ENCODE measurements around the gene RASSF5. TPM values are rescaled to one million over a fixed set of nuclear protein-coding genes. Genes with fewer than 3 reads are reported as not detected.

The RASSF5 gene
- total and polyA plus RNA-seq, 9 of the 15 experiments (the other 6 are each of a cell fraction or from before 2014, with no cell fraction given), result 6.1 to 41.0 (median 25.2) TPM

DNA sequence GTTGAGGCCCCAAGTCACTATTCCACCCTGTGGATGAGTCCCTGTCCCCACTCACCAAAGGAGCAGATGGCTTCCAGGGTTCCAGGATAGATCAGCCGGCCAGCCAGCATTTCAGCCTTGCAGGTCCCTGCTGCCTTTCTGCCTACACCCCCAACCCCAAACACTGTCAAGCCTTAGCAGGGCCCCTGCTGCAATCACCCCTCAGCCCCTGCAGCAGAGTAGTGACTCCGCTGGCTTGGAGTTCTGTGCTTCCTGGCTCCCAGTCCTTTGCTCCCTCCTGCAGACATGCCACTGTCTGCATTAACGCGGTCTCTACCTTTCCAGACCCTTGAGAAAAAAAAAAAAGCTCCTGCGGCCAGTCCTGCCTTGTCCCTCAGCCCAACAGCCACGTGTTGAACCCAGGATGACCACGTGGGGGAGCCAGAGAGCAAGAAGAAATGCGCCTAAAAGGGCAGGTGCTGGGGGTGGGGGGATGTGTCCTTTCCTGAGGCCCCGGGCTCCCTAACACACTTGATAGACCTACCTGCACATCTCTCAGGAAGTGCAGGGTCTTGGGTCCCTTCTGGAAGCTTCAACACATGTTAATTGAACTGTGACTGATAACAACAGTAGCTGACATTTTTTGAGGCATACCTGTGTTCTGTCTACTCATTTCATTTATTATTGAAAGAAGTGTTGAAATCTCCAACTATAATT, 37.4 kb downstream of the RASSF5 start (continued):
- TF ChIP-seq, protein P1, sequence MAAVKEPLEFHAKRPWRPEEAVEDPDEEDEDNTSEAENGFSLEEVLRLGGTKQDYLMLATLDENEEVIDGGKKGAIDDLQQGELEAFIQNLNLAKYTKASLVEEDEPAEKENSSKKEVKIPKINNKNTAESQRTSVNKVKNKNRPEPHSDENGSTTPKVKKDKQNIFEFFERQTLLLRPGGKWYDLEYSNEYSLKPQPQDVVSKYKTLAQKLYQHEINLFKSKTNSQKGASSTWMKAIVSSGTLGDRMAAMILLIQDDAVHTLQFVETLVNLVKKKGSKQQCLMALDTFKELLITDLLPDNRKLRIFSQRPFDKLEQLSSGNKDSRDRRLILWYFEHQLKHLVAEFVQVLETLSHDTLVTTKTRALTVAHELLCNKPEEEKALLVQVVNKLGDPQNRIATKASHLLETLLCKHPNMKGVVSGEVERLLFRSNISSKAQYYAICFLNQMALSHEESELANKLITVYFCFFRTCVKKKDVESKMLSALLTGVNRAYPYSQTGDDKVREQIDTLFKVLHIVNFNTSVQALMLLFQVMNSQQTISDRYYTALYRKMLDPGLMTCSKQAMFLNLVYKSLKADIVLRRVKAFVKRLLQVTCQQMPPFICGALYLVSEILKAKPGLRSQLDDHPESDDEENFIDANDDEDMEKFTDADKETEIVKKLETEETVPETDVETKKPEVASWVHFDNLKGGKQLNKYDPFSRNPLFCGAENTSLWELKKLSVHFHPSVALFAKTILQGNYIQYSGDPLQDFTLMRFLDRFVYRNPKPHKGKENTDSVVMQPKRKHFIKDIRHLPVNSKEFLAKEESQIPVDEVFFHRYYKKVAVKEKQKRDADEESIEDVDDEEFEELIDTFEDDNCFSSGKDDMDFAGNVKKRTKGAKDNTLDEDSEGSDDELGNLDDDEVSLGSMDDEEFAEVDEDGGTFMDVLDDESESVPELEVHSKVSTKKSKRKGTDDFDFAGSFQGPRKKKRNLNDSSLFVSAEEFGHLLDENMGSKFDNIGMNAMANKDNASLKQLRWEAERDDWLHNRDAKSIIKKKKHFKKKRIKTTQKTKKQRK (IDR thresholded peaks at IDR 0.05; ENCODE audit: borderline replicate concordance, low read depth, low read length), result no peak
- TF ChIP-seq SIN3A (IDR thresholded peaks at IDR 0.05; ENCODE audit: borderline replicate concordance in 2 of 2, control insufficient read depth in 1 of 2, low read depth in 2 of 2, low read length in 2 of 2) (no peak), ZC3H4 (CRISPR knock-in tag; IDR thresholded peaks at IDR 0.05; ENCODE audit: borderline replicate concordance) (no peak), MTA3 (IDR thresholded peaks at IDR 0.05; ENCODE audit: borderline replicate concordance) (no peak), ATF1 (CRISPR knock-in tag; IDR thresholded peaks at IDR 0.05) (no peak), ATF1 (tag; IDR thresholded peaks at IDR 0.05) (peak; percentile 52), TAL1 (IDR thresholded peaks at IDR 0.05) (no peak; the same call in 1 of the 2 replicates), SRSF1 (IDR thresholded peaks at IDR 0.05; ENCODE audit: low read depth, low read length) (no peak), SUPT5H (IDR thresholded peaks at IDR 0.05) (no peak), ZNF165 (CRISPR knock-in tag; IDR thresholded peaks at IDR 0.05; ENCODE audit: borderline replicate concordance) (no peak), ELF4 (CRISPR knock-in tag; IDR thresholded peaks at IDR 0.05) (0 out of 2 replicates have a peak, but pooled peaks have one; percentile 40), BCOR (IDR thresholded peaks at IDR 0.05) (no peak), XRCC5 (IDR thresholded peaks at IDR 0.05; ENCODE audit: low read depth, low read length) (peak; percentile 87; the same call in 1 of the 2 replicates)
- TF ChIP-seq, protein P2, sequence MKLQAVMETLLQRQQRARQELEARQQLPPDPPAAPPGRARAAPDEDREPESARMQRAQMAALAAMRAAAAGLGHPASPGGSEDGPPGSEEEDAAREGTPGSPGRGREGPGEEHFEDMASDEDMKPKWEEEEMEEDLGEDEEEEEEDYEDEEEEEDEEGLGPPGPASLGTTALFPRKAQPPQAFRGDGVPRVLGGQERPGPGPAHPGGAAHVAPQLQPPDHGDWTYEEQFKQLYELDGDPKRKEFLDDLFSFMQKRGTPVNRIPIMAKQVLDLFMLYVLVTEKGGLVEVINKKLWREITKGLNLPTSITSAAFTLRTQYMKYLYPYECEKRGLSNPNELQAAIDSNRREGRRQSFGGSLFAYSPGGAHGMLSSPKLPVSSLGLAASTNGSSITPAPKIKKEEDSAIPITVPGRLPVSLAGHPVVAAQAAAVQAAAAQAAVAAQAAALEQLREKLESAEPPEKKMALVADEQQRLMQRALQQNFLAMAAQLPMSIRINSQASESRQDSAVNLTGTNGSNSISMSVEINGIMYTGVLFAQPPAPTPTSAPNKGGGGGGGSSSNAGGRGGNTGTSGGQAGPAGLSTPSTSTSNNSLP (IDR thresholded peaks at IDR 0.05; ENCODE audit: borderline replicate concordance, low read depth, low read length), result no peak
- TF ChIP-seq, protein P3, sequence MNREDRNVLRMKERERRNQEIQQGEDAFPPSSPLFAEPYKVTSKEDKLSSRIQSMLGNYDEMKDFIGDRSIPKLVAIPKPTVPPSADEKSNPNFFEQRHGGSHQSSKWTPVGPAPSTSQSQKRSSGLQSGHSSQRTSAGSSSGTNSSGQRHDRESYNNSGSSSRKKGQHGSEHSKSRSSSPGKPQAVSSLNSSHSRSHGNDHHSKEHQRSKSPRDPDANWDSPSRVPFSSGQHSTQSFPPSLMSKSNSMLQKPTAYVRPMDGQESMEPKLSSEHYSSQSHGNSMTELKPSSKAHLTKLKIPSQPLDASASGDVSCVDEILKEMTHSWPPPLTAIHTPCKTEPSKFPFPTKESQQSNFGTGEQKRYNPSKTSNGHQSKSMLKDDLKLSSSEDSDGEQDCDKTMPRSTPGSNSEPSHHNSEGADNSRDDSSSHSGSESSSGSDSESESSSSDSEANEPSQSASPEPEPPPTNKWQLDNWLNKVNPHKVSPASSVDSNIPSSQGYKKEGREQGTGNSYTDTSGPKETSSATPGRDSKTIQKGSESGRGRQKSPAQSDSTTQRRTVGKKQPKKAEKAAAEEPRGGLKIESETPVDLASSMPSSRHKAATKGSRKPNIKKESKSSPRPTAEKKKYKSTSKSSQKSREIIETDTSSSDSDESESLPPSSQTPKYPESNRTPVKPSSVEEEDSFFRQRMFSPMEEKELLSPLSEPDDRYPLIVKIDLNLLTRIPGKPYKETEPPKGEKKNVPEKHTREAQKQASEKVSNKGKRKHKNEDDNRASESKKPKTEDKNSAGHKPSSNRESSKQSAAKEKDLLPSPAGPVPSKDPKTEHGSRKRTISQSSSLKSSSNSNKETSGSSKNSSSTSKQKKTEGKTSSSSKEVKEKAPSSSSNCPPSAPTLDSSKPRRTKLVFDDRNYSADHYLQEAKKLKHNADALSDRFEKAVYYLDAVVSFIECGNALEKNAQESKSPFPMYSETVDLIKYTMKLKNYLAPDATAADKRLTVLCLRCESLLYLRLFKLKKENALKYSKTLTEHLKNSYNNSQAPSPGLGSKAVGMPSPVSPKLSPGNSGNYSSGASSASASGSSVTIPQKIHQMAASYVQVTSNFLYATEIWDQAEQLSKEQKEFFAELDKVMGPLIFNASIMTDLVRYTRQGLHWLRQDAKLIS (CRISPR knock-in tag; IDR thresholded peaks at IDR 0.05), result 0 out of 2 replicates have a peak, but pooled peaks have one; percentile 66
- TF ChIP-seq, protein P4, sequence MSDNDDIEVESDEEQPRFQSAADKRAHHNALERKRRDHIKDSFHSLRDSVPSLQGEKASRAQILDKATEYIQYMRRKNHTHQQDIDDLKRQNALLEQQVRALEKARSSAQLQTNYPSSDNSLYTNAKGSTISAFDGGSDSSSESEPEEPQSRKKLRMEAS (CRISPR knock-in tag; IDR thresholded peaks at IDR 0.05), result peak; percentile 91
- TF ChIP-seq, protein P5, sequence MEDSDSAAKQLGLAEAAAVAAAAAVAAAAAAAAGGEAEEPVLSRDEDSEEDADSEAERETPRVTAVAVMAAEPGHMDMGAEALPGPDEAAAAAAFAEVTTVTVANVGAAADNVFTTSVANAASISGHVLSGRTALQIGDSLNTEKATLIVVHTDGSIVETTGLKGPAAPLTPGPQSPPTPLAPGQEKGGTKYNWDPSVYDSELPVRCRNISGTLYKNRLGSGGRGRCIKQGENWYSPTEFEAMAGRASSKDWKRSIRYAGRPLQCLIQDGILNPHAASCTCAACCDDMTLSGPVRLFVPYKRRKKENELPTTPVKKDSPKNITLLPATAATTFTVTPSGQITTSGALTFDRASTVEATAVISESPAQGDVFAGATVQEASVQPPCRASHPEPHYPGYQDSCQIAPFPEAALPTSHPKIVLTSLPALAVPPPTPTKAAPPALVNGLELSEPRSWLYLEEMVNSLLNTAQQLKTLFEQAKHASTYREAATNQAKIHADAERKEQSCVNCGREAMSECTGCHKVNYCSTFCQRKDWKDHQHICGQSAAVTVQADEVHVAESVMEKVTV (CRISPR knock-in tag; IDR thresholded peaks at IDR 0.05), result peak; percentile 84

Data from K562 (cell line).